H1 (cell line): ENCODE data around the gene DPF1. TPM values are rescaled to one million over a fixed set of nuclear protein-coding genes. Genes with fewer than 3 reads are reported as not detected.

Source experiments
- CHD1 ChIP-seq: IDR thresholded peaks from 2 replicates; pipeline ENCODE4 v1.6.1; 2012; ENCODE audit warnings: low read depth, low read length, improper control_type of control experiment
- CHD7 ChIP-seq: fragments of 300-600 bp; sonication (generic); IDR thresholded peaks from 2 replicates; pipeline ENCODE4 v1.7.1; 2012; ENCODE audit warnings: low read length, moderate library complexity, mild to moderate bottlenecking, inconsistent platforms; ENCODE audit not compliant: insufficient replicate concordance
- E2F6 ChIP-seq: IDR thresholded peaks from 2 replicates; pipeline ENCODE4 v1.6.1; 2012; ENCODE audit warnings: inconsistent platforms
- EP300 ChIP-seq, 2 experiments: IDR thresholded peaks; 1 replicate in 1 of 2; 2 replicates in 1 of 2; pipeline ENCODE4 v1.6.1; 2011 to 2012; ENCODE audit warnings: low read depth in 2 of 2, low read length in 2 of 2, mild to moderate bottlenecking in 2 of 2, borderline replicate concordance in 1 of 2, inconsistent platforms in 1 of 2, moderate library complexity in 1 of 2
- RAD21 ChIP-seq, 2 experiments: IDR thresholded peaks in 1 of 2; conservative IDR thresholded peaks in 1 of 2; 2 replicates each; pipeline ENCODE4 v1.6.1; 2011; ENCODE audit warnings: low read depth in 2 of 2, low read length in 2 of 2, improper control_type of control experiment in 1 of 2, inconsistent platforms in 1 of 2, mild to moderate bottlenecking in 1 of 2, moderate library complexity in 1 of 2
- SP1 ChIP-seq: IDR thresholded peaks from 2 replicates; pipeline ENCODE4 v1.6.1; 2011; ENCODE audit warnings: low read depth, low read length
- TBP ChIP-seq: IDR thresholded peaks from 2 replicates; pipeline ENCODE4 v1.6.1; 2011; ENCODE audit warnings: low read depth, low read length, improper control_type of control experiment
- YY1 ChIP-seq: IDR thresholded peaks from 2 replicates; pipeline ENCODE4 v1.6.1; 2011; ENCODE audit warnings: low read depth, mild to moderate bottlenecking, low read length
- polyA plus RNA-seq, 7 experiments: library from polyadenylated mRNA; depleted of rRNA in 3 of 7; stranded (reverse) in 5 of 7; unstranded in 2 of 7; fragments of >200 nt in 5 of 7; fragments of 200-250 nt in 2 of 7; gene quantifications; 1 replicate in 5 of 7; 2 replicates in 1 of 7; 4 replicates in 1 of 7; pipeline versions ENCODE4 v1.2.1 to v1.2.3, GENCODE V29; 2011 to 2013; ENCODE audit warnings: missing spikeins in 2 of 7, mixed read lengths in 2 of 7
- total RNA-seq: library from RNA; stranded (reverse); fragmentation: NEBNext Ultra II Directional; extraction: Animal tissue kit (Norgen Biotek cat#: 25700); gene quantifications from 2 replicates; pipeline ENCODE4 v1.2.1, GENCODE V29; 2021

Gene DPF1
- total and polyA plus RNA-seq, 2 of the 8 experiments (the other 6 are each of a cell fraction or from before 2014, with no cell fraction given), result 12.9 to 15.6 TPM

GRCh38 chr19:38173291-38174041, 50.6 kb downstream of the DPF1 start (continued):
- TF ChIP-seq CHD7 (no peak), CHD1 (no peak), EP300 (IDR thresholded peaks at IDR 0.05; ENCODE audit: borderline replicate concordance in 1 of 2, low read depth in 2 of 2, low read length in 2 of 2) (no peak), YY1 (no peak), TBP (no peak), RAD21 (IDR thresholded peaks at IDR 0.05 in 1 of 2, conservative IDR thresholded peaks at IDR 0.05 in 1 of 2; ENCODE audit: low read depth in 2 of 2, low read length in 2 of 2) (no peak), SP1 (no peak), E2F6 (no peak)
